ENCODE data around the gene HES2.

DNA sequence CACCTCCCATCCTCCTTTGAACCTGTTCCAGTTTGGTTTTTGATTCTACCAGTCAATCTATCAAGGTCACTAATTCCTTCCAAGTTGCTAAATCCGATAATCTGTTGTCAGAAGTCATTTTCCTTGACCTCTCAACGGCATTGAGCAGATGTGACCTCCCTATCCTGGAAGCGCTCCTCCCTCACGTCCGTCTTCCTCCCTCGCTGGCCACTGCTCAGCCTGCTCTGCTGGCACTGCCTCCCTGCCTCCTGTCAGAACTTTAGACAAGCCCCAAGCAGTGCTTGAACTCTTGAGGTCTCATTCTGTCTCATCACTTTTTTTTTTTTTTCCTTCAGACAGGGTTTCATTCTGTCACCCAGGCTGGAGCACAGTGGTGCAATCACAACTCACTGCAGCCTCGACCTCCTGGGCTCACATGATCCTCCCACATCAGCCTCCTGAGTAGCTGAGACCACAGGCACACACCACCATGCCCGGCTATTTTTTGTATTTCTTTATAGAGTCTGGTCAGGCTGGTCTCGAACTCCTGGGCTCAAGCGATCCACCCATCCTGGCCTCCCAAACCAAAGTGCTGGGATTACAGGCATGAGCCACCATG, 21.8 kb downstream of the HES2 start:
- TF ChIP-seq, protein P1, sequence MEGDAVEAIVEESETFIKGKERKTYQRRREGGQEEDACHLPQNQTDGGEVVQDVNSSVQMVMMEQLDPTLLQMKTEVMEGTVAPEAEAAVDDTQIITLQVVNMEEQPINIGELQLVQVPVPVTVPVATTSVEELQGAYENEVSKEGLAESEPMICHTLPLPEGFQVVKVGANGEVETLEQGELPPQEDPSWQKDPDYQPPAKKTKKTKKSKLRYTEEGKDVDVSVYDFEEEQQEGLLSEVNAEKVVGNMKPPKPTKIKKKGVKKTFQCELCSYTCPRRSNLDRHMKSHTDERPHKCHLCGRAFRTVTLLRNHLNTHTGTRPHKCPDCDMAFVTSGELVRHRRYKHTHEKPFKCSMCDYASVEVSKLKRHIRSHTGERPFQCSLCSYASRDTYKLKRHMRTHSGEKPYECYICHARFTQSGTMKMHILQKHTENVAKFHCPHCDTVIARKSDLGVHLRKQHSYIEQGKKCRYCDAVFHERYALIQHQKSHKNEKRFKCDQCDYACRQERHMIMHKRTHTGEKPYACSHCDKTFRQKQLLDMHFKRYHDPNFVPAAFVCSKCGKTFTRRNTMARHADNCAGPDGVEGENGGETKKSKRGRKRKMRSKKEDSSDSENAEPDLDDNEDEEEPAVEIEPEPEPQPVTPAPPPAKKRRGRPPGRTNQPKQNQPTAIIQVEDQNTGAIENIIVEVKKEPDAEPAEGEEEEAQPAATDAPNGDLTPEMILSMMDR (IDR thresholded peaks at IDR 0.05): no peak
- no peak for TF ChIP-seq POLR2A (IDR thresholded peaks at IDR 0.05)

Measured in adrenal gland (tissue), 5 donors.